Gastroesophageal sphincter (tissue), 4 donors: Measurements from ENCODE around the gene C20orf141. TPM values are rescaled to one million over a fixed set of nuclear protein-coding genes. Genes with fewer than 3 reads are reported as not detected.
"Not testable (repeated sequence)": the region's sequence is repeated elsewhere in the genome, so short reads cannot be mapped to it uniquely, and the experiment has no call there.

ENCODE experiments used
- ATAC-seq: fragments of 150-250 bp; one replicate; pipeline ENCODE4 v1.9.1; 2016; ENCODE audit warnings: mild to moderate bottlenecking, moderate library complexity
- H3K27ac ChIP-seq, 4 donors: fragments of 200-600 bp; sonication (generic) in 3 of 4; 1 replicate in 3 of 4; 2 replicates in 1 of 4; pipeline ENCODE4 v1.5.1; 2016 to 2019
- H3K27me3 ChIP-seq: fragments of 200-600 bp; sonication (generic); one replicate; pipeline ENCODE4 v1.5.1; 2019
- H3K36me3 ChIP-seq, 2 donors: fragments of 200-600 bp; sonication (generic); one replicate each; pipeline ENCODE4 v1.5.1; 2019; ENCODE audit warnings: control low read depth in 1 of 2
- H3K4me1 ChIP-seq, 3 donors: fragments of 200-600 bp; sonication (generic); 1 replicate in 2 of 3; 2 replicates in 1 of 3; pipeline ENCODE4 v1.5.1; 2016 to 2019; ENCODE audit warnings: control low read depth in 2 of 3
- H3K4me3 ChIP-seq, 2 donors: fragments of 200-600 bp; sonication (generic); one replicate each; pipeline ENCODE4 v1.5.1; 2019; ENCODE audit warnings: mild to moderate bottlenecking in 1 of 2, moderate library complexity in 1 of 2
- H3K9me3 ChIP-seq, 3 donors: fragments of 200-600 bp; sonication (generic); one replicate each; pipeline ENCODE4 v1.5.1; 2017 to 2019; ENCODE audit warnings: control low read depth in 2 of 3
- EP300 ChIP-seq: sonication (generic); formaldehyde crosslinking; IDR thresholded peaks from one replicate; pipeline ENCODE4 v1.6.1; 2017; ENCODE audit warnings: antibody characterized with exemption, mild to moderate bottlenecking
- POLR2A ChIP-seq, 2 donors: fragments of 450-650 bp; IDR thresholded peaks; one replicate each; pipeline ENCODE4 v1.6.1; 2017; ENCODE audit warnings: antibody characterized with exemption in 2 of 2, mild to moderate bottlenecking in 2 of 2, moderate library complexity in 1 of 2
- POLR2AphosphoS5 ChIP-seq: sonication (generic); formaldehyde crosslinking; IDR thresholded peaks from one replicate; pipeline ENCODE4 v1.6.1; 2017; ENCODE audit warnings: antibody characterized with exemption
- WGBS, 2 donors: methylation state at CpG; one replicate each; pipeline ENCODE4 v1.1.5; 2018; ENCODE audit warnings: low coverage in 1 of 2; 5-methylcytosine and 5-hydroxymethylcytosine counted together
- total RNA-seq, 4 donors: library from RNA; depleted of rRNA; stranded (reverse); fragments of >200 nt; gene quantifications; one replicate each; pipeline ENCODE4 v1.1.0, GENCODE V29; 2016
- TF ChIP-seq, protein P1 (sequence below), 4 experiments: fragments of 200-600 bp in 2 of 4; fragments of 450-650 bp in 2 of 4; sonication (generic) in 1 of 4; IDR thresholded peaks; one replicate each; pipeline ENCODE4 v1.5.1; 2017 to 2019; ENCODE audit warnings: antibody characterized with exemption in 4 of 4, mild to moderate bottlenecking in 2 of 4, moderate library complexity in 2 of 4

C20orf141 gene, protein sequence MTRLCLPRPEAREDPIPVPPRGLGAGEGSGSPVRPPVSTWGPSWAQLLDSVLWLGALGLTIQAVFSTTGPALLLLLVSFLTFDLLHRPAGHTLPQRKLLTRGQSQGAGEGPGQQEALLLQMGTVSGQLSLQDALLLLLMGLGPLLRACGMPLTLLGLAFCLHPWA
- total RNA-seq, result not detected

DNA sequence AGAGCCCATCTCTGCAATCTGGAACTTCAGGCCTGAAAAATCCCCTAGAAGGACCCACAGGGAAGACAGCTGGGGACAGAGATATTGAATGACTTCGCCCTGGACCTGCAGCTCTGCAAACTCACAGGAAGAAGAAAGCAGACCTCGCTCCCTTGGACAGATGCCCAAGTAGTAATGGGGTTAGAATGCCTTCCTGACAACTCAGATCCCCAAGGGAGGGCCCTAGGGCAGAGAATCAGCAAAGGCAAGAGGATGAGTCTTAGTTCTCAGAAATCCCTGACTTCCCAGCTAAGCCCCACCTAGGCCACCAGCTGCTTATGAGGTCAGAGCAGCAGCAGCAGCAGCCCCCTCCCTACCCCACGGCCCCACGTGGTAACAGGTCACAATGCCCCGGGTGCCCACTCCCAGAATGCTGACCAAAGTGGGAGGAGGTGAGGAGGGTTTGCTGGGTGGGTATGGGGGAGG lies at the start of gene C20orf141:
Gene C20orf141 (plus strand): TSS at position 401 of the 465 bp plus-strand sequence. CDS start 198 bp downstream, outside the sequence.
- TF ChIP-seq, protein P1, sequence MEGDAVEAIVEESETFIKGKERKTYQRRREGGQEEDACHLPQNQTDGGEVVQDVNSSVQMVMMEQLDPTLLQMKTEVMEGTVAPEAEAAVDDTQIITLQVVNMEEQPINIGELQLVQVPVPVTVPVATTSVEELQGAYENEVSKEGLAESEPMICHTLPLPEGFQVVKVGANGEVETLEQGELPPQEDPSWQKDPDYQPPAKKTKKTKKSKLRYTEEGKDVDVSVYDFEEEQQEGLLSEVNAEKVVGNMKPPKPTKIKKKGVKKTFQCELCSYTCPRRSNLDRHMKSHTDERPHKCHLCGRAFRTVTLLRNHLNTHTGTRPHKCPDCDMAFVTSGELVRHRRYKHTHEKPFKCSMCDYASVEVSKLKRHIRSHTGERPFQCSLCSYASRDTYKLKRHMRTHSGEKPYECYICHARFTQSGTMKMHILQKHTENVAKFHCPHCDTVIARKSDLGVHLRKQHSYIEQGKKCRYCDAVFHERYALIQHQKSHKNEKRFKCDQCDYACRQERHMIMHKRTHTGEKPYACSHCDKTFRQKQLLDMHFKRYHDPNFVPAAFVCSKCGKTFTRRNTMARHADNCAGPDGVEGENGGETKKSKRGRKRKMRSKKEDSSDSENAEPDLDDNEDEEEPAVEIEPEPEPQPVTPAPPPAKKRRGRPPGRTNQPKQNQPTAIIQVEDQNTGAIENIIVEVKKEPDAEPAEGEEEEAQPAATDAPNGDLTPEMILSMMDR (IDR thresholded peaks at IDR 0.05), result no peak
- TF ChIP-seq POLR2AphosphoS5 (no peak), EP300 (no peak), POLR2A (IDR thresholded peaks at IDR 0.05) (no peak)
- Histone ChIP-seq H3K4me1 (no peaks in the 10 kb centered on the region), H3K9me3 (peaks cover 0 to 17% (median 0%) of the 10 kb centered on the region in 3 donors), H3K27me3 (peaks cover 78% of the 10 kb centered on the region), H3K36me3 (no peaks in the 10 kb centered on the region), H3K4me3 (no peak within 1 kb of the TSS), H3K27ac (no peak within 1 kb of the TSS)
- ATAC-seq, result peak; percentile 67
- 27% methylated on average over 3 of the region's 5 CpGs; no CpG with 5 or more reads in 1 of the 2 donors for WGBS, 2 donors

DNA sequence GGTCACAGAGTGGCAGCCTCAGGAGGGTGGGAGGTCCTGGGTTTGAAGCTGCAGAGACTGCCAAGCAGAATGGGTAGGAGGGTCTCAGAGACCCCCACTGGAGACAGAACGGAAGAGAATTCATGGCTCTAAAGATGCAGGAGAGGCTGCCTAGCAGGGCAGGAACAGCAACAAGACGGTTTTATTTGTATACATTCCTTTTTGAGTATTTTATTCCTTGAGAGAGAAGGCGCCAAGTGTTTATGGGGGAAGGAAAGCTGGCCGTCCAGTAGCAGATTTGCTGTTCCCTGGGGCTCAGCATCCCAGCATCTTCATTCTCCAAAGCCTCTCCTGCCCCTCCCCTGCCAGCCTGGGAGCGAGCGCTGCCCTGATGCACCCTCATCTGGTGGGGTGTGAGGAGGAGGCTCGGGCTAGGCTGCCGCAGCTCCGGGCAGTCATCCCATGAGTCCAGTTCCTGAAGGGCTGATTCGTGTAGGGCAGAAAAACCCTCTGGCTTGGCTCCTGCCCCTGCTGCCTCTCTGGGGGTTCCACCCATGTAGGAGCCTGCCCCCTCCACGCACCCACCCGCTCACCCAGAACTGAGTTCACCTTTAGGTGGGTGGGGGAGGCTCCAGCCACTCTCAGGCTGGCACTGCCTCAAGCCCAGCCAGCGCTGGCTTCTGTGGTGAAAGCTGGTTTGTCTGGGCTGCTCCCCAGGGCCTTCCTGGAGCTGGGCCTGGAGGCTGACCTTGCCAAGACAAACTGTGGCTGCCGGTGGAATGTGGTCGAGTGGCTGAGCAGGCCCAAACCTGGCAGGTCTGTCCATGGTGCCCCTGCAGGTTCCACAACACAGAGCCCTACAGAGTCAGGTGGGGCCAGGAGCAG lies 46.8 kb upstream of the C20orf141 start:
- no peak for TF ChIP-seq POLR2AphosphoS5
- TF ChIP-seq EP300, result no peak
- no peak for TF ChIP-seq POLR2A (IDR thresholded peaks at IDR 0.05)
- TF ChIP-seq, protein P1 (IDR thresholded peaks at IDR 0.05), result no peak
- no peak overlapping the region for H3K27ac ChIP-seq
- H3K4me1 ChIP-seq, result peaks cover 0 to 11% (median 0%) of the 10 kb centered on the region in 3 donors
- H3K27me3 ChIP-seq, result peaks cover 79% of the 10 kb centered on the region
- H3K36me3 ChIP-seq, result no peaks in the 10 kb centered on the region
- no peaks in the 10 kb centered on the region for H3K9me3 ChIP-seq
- no peak overlapping the region for H3K4me3 ChIP-seq
- no peak for ATAC-seq
- WGBS, 2 donors, result 15% methylated on average over 2 of the region's 15 CpGs; no CpG with 5 or more reads in 1 of the 2 donors

DNA sequence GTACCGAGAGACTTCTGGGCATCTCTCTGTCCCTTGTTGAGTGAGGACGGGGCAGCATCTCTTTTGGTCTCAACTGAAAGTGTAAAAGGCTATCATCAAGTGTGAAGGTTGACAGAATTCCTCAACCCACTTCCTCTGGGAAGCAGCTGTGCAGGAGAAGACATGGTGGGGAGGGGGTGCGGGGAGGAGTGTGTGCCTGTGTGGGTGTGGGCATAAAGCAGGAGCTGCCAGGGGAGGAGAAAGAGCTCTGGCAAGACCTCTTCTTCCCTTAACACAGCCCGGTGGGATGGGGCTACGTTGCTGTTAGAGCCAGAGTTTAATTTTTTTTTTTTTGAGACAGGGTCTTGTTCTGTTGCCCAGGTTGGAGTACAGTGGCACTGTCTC lies 46.2 kb upstream of the C20orf141 start:
- Histone ChIP-seq H3K4me3 (no peak overlapping the region), H3K27me3 (peaks cover 73% of the 10 kb centered on the region), H3K4me1 (peaks cover 0 to 11% (median 0%) of the 10 kb centered on the region in 3 donors), H3K27ac (no peak overlapping the region), H3K36me3 (no peaks in the 10 kb centered on the region), H3K9me3 (no peaks in the 10 kb centered on the region)
- 62 to 68% methylated on average over 2 to 3 of the region's 5 CpGs for WGBS, 2 donors
- ATAC-seq, result no peak
- TF ChIP-seq, protein P1 (IDR thresholded peaks at IDR 0.05), result no peak
- no peak for TF ChIP-seq POLR2A (IDR thresholded peaks at IDR 0.05)
- no peak for TF ChIP-seq EP300
- no peak for TF ChIP-seq POLR2AphosphoS5

DNA sequence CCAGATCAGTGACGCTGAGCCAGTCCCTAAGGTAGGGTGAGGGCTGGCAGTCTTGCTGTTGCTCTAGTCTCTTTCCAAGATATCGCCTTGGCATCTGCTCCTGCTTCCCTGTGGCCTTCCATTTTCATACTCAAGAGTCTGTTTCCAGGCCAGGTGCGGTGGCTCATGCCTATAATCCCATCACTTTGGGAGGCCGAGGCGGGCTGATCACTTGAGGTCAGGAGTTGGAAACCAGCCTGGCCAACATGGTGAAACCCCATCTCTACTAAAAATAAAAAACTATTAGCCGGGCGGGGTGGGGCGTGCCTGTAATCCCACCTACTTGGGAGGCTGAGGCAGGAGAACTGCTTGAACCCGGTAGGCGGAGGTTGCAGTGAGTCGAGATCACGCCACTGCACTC lies 44.7 kb upstream of the C20orf141 start:
- not testable (repeated sequence) for H3K4me3 ChIP-seq, H3K27ac ChIP-seq, H3K9me3 ChIP-seq, ATAC-seq, H3K36me3 ChIP-seq
- Histone ChIP-seq H3K27me3 (peaks cover 67% of the 10 kb centered on the region), H3K4me1 (peaks cover 0 to 11% (median 0%) of the 10 kb centered on the region in 3 donors)
- 94% methylated on average over 8 of the region's 12 CpGs; no CpG with 5 or more reads in 1 of the 2 donors for WGBS, 2 donors

DNA sequence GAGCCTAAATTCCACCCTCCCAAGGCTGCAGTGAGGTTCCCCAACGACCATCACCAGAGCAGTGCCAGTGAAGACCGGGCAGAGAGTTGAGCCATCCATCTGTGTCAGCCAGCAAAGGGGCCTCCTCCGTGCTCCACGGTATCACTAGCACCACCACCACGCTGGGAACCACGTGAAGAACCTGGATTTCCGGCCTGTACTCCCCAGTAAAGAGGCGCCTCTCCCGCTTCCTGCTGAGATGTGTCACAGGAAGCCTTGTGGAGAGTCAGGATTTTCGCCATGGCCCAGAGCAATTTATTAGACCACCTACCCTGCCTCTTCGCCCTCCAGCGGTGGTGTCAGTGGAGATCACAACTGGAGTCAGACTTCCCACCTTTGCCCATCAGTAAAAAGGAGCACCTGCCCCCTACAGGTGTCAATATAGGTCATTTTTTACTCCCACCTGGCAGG lies 43.1 kb upstream of the C20orf141 start:
- Histone ChIP-seq H3K9me3 (peaks cover 0 to 20% (median 0%) of the 10 kb centered on the region in 3 donors), H3K4me3 (no peak overlapping the region), H3K27ac (no peak overlapping the region), H3K4me1 (peaks cover 0 to 11% (median 0%) of the 10 kb centered on the region in 3 donors), H3K27me3 (peaks cover 59% of the 10 kb centered on the region), H3K36me3 (no peaks in the 10 kb centered on the region)
- ATAC-seq, result no peak
- 20 to 27% methylated on average over 2 to 3 of the region's 12 CpGs for WGBS, 2 donors
- TF ChIP-seq, protein P1 (IDR thresholded peaks at IDR 0.05), result no peak
- TF ChIP-seq POLR2A (IDR thresholded peaks at IDR 0.05) (no peak), EP300 (no peak), POLR2AphosphoS5 (no peak)
